Esophagus squamous epithelium (tissue), 4 donors: ENCODE data around the gene SPEG.

Source experiments
- POLR2A ChIP-seq, 4 donors: fragments of 450-650 bp; IDR thresholded peaks; one replicate each; pipeline ENCODE4 v1.6.1; 2017; ENCODE audit warnings: antibody characterized with exemption in 4 of 4, mild to moderate bottlenecking in 4 of 4, moderate library complexity in 3 of 4
- TF ChIP-seq, protein P1 (sequence below), 6 experiments: fragments of 450-650 bp in 4 of 6; fragments of 200-600 bp in 2 of 6; sonication (generic) in 2 of 6; IDR thresholded peaks; one replicate each; pipeline ENCODE4 v1.5.1; 2016 to 2019; ENCODE audit warnings: antibody characterized with exemption in 6 of 6, mild to moderate bottlenecking in 4 of 6, moderate library complexity in 4 of 6

- TF ChIP-seq, protein P1, sequence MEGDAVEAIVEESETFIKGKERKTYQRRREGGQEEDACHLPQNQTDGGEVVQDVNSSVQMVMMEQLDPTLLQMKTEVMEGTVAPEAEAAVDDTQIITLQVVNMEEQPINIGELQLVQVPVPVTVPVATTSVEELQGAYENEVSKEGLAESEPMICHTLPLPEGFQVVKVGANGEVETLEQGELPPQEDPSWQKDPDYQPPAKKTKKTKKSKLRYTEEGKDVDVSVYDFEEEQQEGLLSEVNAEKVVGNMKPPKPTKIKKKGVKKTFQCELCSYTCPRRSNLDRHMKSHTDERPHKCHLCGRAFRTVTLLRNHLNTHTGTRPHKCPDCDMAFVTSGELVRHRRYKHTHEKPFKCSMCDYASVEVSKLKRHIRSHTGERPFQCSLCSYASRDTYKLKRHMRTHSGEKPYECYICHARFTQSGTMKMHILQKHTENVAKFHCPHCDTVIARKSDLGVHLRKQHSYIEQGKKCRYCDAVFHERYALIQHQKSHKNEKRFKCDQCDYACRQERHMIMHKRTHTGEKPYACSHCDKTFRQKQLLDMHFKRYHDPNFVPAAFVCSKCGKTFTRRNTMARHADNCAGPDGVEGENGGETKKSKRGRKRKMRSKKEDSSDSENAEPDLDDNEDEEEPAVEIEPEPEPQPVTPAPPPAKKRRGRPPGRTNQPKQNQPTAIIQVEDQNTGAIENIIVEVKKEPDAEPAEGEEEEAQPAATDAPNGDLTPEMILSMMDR (IDR thresholded peaks at IDR 0.05) = no peak
- TF ChIP-seq POLR2A (IDR thresholded peaks at IDR 0.05) = no peak
Observed at GRCh38 chr2:219386532-219387280, 47.9 kb upstream of the SPEG start.
